B cell (primary cell): ENCODE results near the gene BNIP1. TPM values are rescaled to one million over a fixed set of nuclear protein-coding genes. Genes with fewer than 3 reads are reported as not detected.

Source experiments
- ATAC-seq: fragments of 200-7000 bp; cut with Tn5 transposase; one replicate; pipeline ENCODE4 v1.10.0; 2021; ENCODE audit warnings: low read depth, mild to moderate bottlenecking, moderate number of reproducible peaks, moderate library complexity
- CTCF ChIA-PET: fragments of 350-600 bp; sonication (Branson Sonifier 250); formaldehyde crosslinking; loops from one replicate; lab custom pipeline; 2021; ENCODE audit warnings: antibody characterized with exemption, inconsistent platforms; lab: Charles Lee
- POLR2A ChIA-PET: fragments of 350-600 bp; sonication (Branson Sonifier 250); formaldehyde crosslinking; loops from one replicate; lab custom pipeline; 2021; ENCODE audit warnings: antibody characterized with exemption; lab: Charles Lee
- DNase-seq: peaks from one replicate; pipeline ENCODE4 v3.0.0; 2013
- H2AFZ ChIP-seq: 2 replicates; pipeline ENCODE4 v1.6.1; 2012; ENCODE audit warnings: mild to moderate bottlenecking, low read depth, low read length; ENCODE audit not compliant: insufficient read depth, poor library complexity, severe bottlenecking
- H3K27ac ChIP-seq, 2 donors: 1 replicate in 1 of 2; 2 replicates in 1 of 2; pipeline ENCODE4 v1.5.1; 2012 to 2013; ENCODE audit warnings: low read length in 2 of 2, mild to moderate bottlenecking in 2 of 2, moderate library complexity in 1 of 2
- H3K27me3 ChIP-seq, 4 experiments: fragments of 200-600 bp in 1 of 4; sonication (generic) in 1 of 4; replicated peaks in 1 of 4; 1 replicate in 2 of 4; 2 replicates in 2 of 4; pipeline versions ENCODE4 v1.6.1 to v1.7.0; 2013 to 2016; ENCODE audit warnings: low read length in 3 of 4, mild to moderate bottlenecking in 2 of 4, mixed read lengths in 1 of 4, moderate library complexity in 1 of 4; ENCODE audit not compliant: insufficient read depth in 4 of 4, control insufficient read depth in 3 of 4; ENCODE audit errors: control extremely low read depth in 1 of 4
- H3K36me3 ChIP-seq, 2 experiments: replicated peaks in 1 of 2; 1 replicate in 1 of 2; 2 replicates in 1 of 2; pipeline versions ENCODE4 v1.6.1 to v1.7.1; 2013; ENCODE audit warnings: low read length in 1 of 2; ENCODE audit not compliant: insufficient read depth in 2 of 2, control insufficient read depth in 1 of 2; ENCODE audit errors: control extremely low read depth in 1 of 2, extremely low read depth in 1 of 2
- H3K4me1 ChIP-seq, 2 donors: fragments of 200-600 bp in 1 of 2; sonication (generic) in 1 of 2; 1 replicate in 1 of 2; 2 replicates in 1 of 2; pipeline versions ENCODE4 v1.5.1 to v1.6.1; 2013 to 2017; ENCODE audit warnings: low read length in 2 of 2; ENCODE audit not compliant: control insufficient read depth in 2 of 2, insufficient read depth in 2 of 2
- H3K4me2 ChIP-seq: replicated peaks from 2 replicates; pipeline ENCODE3; 2012; ENCODE audit warnings: mild to moderate bottlenecking, low read depth, low read length; ENCODE audit not compliant: poor library complexity, severe bottlenecking
- H3K4me3 ChIP-seq, 5 experiments: fragments of 200-600 bp in 1 of 5; sonication (generic) in 1 of 5; 1 replicate in 3 of 5; 2 replicates in 2 of 5; pipeline versions ENCODE4 v1.5.1 to v1.7.0; 2011 to 2016; ENCODE audit warnings: low read length in 4 of 5, mild to moderate bottlenecking in 4 of 5, low read depth in 2 of 5, control low read depth in 1 of 5, moderate library complexity in 1 of 5; ENCODE audit not compliant: insufficient read depth in 1 of 5; ENCODE audit errors: control extremely low read depth in 1 of 5, extremely low read depth in 1 of 5
- H3K79me2 ChIP-seq: fragments of 200-600 bp; sonication (generic); one replicate; pipeline ENCODE4 v1.6.0; 2016; ENCODE audit warnings: low read length; ENCODE audit not compliant: control insufficient read depth, insufficient read depth
- H3K9ac ChIP-seq: fragments of 200-600 bp; sonication (generic); 2 replicates; pipeline ENCODE4 v1.6.1; 2017; ENCODE audit warnings: mild to moderate bottlenecking, low read length, moderate library complexity
- H3K9me3 ChIP-seq, 3 donors: one replicate each; pipeline versions ENCODE4 v1.6.1 to v1.7.1; 2013; ENCODE audit warnings: low read length in 2 of 3; ENCODE audit not compliant: control insufficient read depth in 2 of 3, insufficient read depth in 1 of 3; ENCODE audit errors: control extremely low read depth in 1 of 3
- H4K20me1 ChIP-seq: 2 replicates; pipeline ENCODE4 v1.6.0; 2012; ENCODE audit warnings: mild to moderate bottlenecking, low read length; ENCODE audit not compliant: insufficient read depth, control insufficient read depth, poor library complexity, severe bottlenecking
- H3K27ac Mint-ChIP-seq: one replicate; pipeline ENCODE4 v1.8.0; 2021; ENCODE audit warnings: mixed read lengths
- H3K27me3 Mint-ChIP-seq: one replicate; pipeline ENCODE4 v1.8.0; 2021; ENCODE audit warnings: mixed read lengths
- H3K4me1 Mint-ChIP-seq: one replicate; pipeline ENCODE4 v1.8.0; 2021; ENCODE audit warnings: mixed read lengths
- H3K4me3 Mint-ChIP-seq: one replicate; pipeline ENCODE4 v1.8.0; 2021; ENCODE audit warnings: mixed read lengths
- H3K9me3 Mint-ChIP-seq: one replicate; pipeline ENCODE4 v1.8.0; 2022; ENCODE audit warnings: mixed read lengths; ENCODE audit not compliant: insufficient read depth
- EZH2 ChIP-seq: IDR thresholded peaks from 2 replicates; pipeline ENCODE4 v1.6.1; 2012; ENCODE audit warnings: borderline replicate concordance, low read depth, mild to moderate bottlenecking, moderate library complexity, low read length; ENCODE audit not compliant: insufficient read depth, poor library complexity, severe bottlenecking
- WGBS: methylation state at CpG from one replicate; pipeline ENCODE4 v1.1.5; 2013; ENCODE audit warnings: missing lambda C conversion rate; ENCODE audit not compliant: insufficient coverage; 5-methylcytosine and 5-hydroxymethylcytosine counted together
- intact Hi-C: fragments of 100-400 bp; cut with micrococcal nuclease; formaldehyde crosslinking; loops from one replicate; pipeline ENCODE4 v1.10.0; 2022
- polyA plus RNA-seq: library from polyadenylated mRNA; depleted of rRNA; stranded (reverse); fragments of >200 nt; gene quantifications from 2 replicates; pipeline ENCODE4 v1.2.3, GENCODE V29; 2012
- total RNA-seq, 2 donors: library from RNA; stranded (reverse); fragments of 120-200 nt in 1 of 2; gene quantifications; 1 replicate in 1 of 2; 2 replicates in 1 of 2; pipeline versions ENCODE4 v1.2.3 to v1.2.4, GENCODE V29; 2013 to 2022
- TF ChIP-seq, protein P1 (sequence below): fragments of 200-600 bp; IDR thresholded peaks from one replicate; pipeline ENCODE4 v1.8.0; 2022; ENCODE audit warnings: antibody characterized with exemption, mild to moderate bottlenecking

Gene BNIP1
- total and polyA plus RNA-seq, 2 donors (not counting 1 experiment from before 2014, with no cell fraction given), result 8.0 to 15.0 TPM

GRCh38 chr5:173138707-173139106 is 5.6 kb upstream of the BNIP1 start:
- H3K27me3 ChIP-seq, result no peaks in the 10 kb centered on the region
- Mint-ChIP-seq H3K4me1 (no peaks in the 10 kb centered on the region), H3K27ac (no peak overlapping the region), H3K4me3 (no peak overlapping the region), H3K27me3 (no peaks in the 10 kb centered on the region), H3K9me3 (no peaks in the 10 kb centered on the region)
- H2AFZ ChIP-seq, result no peak overlapping the region
- no peaks in the 10 kb centered on the region for H4K20me1 ChIP-seq
- no peak overlapping the region for H3K9ac ChIP-seq
- no peak overlapping the region for H3K4me3 ChIP-seq
- POLR2A ChIA-PET, result no interaction called here
- 100% methylated on average over 1 of the region's 3 CpGs for WGBS
- no peak overlapping the region for H3K27ac ChIP-seq
- ATAC-seq, result no peak
- CTCF ChIA-PET, result interaction anchor here (0.7 to 1.5 kb wide), 2 partner anchors 27 to 426 kb away, joined by 3 read pairs; no protein-coding TSS in a partner anchor
- TF ChIP-seq, protein P1, sequence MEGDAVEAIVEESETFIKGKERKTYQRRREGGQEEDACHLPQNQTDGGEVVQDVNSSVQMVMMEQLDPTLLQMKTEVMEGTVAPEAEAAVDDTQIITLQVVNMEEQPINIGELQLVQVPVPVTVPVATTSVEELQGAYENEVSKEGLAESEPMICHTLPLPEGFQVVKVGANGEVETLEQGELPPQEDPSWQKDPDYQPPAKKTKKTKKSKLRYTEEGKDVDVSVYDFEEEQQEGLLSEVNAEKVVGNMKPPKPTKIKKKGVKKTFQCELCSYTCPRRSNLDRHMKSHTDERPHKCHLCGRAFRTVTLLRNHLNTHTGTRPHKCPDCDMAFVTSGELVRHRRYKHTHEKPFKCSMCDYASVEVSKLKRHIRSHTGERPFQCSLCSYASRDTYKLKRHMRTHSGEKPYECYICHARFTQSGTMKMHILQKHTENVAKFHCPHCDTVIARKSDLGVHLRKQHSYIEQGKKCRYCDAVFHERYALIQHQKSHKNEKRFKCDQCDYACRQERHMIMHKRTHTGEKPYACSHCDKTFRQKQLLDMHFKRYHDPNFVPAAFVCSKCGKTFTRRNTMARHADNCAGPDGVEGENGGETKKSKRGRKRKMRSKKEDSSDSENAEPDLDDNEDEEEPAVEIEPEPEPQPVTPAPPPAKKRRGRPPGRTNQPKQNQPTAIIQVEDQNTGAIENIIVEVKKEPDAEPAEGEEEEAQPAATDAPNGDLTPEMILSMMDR, result no peak
- TF ChIP-seq EZH2, result no peak
- peaks cover 0 to 6% of the 10 kb centered on the region in 2 experiments for H3K36me3 ChIP-seq
- no peaks in the 10 kb centered on the region for H3K9me3 ChIP-seq
- H3K4me1 ChIP-seq, result no peaks in the 10 kb centered on the region
- intact Hi-C loops, result no loop called here
- no peak overlapping the region for H3K4me2 ChIP-seq
- H3K79me2 ChIP-seq, result no peaks in the 10 kb centered on the region
- no peak for DNase-seq

DNA sequence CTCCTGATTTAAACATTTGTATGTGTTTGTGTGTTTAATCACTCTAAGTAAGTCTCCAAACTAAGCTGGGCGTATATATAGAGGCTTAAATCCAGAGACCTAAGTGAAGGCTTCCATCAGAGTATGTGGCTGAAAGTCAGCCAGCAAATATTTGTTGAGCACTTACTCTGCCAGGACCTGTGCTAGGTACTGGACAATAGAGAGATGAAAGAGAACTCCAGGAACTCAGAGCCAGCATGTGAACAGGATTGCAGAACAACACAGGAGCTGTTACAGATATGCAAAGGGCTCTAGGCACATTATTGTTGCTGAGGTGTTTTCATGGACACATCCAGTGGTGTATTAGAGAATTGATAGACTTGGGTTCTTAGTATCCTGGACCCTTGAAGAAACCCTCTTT is 4.7 kb upstream of the BNIP1 start:
- no peaks in the 10 kb centered on the region for H3K9me3 Mint-ChIP-seq
- Histone ChIP-seq H3K4me1 (peaks cover 0 to 2% of the 10 kb centered on the region in 2 donors), H3K4me3 (no peak overlapping the region), H3K9me3 (no peaks in the 10 kb centered on the region), H3K36me3 (peaks cover 0 to 2% of the 10 kb centered on the region in 2 experiments), H3K79me2 (no peaks in the 10 kb centered on the region), H2AFZ (no peak overlapping the region), H4K20me1 (no peaks in the 10 kb centered on the region), H3K4me2 (no peak overlapping the region), H3K27ac (no peak overlapping the region), H3K9ac (no peak overlapping the region), H3K27me3 (no peaks in the 10 kb centered on the region)
- WGBS, result no CpG with 5 or more reads among the region's 1 CpG
- CTCF ChIA-PET, result interaction anchor here (1.5 kb wide), 1 partner anchor 426 kb away, joined by 3 read pairs; no protein-coding TSS in a partner anchor
- intact Hi-C loops, result loop anchor here (10.0 kb wide), 1 partner anchor 1135 kb away; the partner anchor contains the start of gene FBXW11
- H3K4me1 Mint-ChIP-seq, result peaks cover 3% of the 10 kb centered on the region
- TF ChIP-seq, protein P1, result no peak
- TF ChIP-seq EZH2, result no peak
- no peak for ATAC-seq
- POLR2A ChIA-PET, result no interaction called here
- no peak overlapping the region for H3K27ac Mint-ChIP-seq
- no peaks in the 10 kb centered on the region for H3K27me3 Mint-ChIP-seq
- H3K4me3 Mint-ChIP-seq, result no peak overlapping the region
- no peak for DNase-seq
